GM12878 (cell line): Measurements from ENCODE around the gene S100A12. TPM values are rescaled to one million over a fixed set of nuclear protein-coding genes. Genes with fewer than 3 reads are reported as not detected.

ENCODE experiments used
- ATAC-seq: fragments of 200-7000 bp; cut with Tn5 transposase; 3 replicates; pipeline ENCODE4 v1.9.1; 2020; ENCODE audit warnings: mild to moderate bottlenecking, moderate library complexity
- BruUV-seq: library from RNA; stranded (reverse); fragments of 400-500 nt; replicated peaks from 2 replicates; lab custom pipeline; 2021; lab: Mats Ljungman, UMichigan
- CTCF ChIA-PET: fragments of 300-600 bp; sonication (Branson Sonifier 250); formaldehyde crosslinking; extraction: SDS; loops from one replicate; lab custom pipeline; 2021; ENCODE audit warnings: inconsistent platforms; lab: Yijun Ruan, JAX
- POLR2A ChIA-PET: fragments of 350-600 bp; formaldehyde crosslinking; extraction: SDS; loops from one replicate; lab custom pipeline; 2021; ENCODE audit warnings: inconsistent platforms; lab: Charles Lee
- RAD21 ChIA-PET: fragments of 300-600 bp; sonication (Branson Sonifier 250); formaldehyde crosslinking; loops from one replicate; lab custom pipeline; 2023; ENCODE audit warnings: antibody characterized with exemption; ENCODE audit not compliant: unreplicated experiment; lab: Charles Lee
- SMC1A ChIA-PET: fragments of 300-600 bp; sonication (Branson Sonifier 250); formaldehyde crosslinking; loops from one replicate; lab custom pipeline; 2023; ENCODE audit not compliant: unreplicated experiment, uncharacterized antibody; lab: Charles Lee
- DNase-seq: peaks from one replicate; pipeline ENCODE4 v3.0.0-alpha.2; 2011; ENCODE audit warnings: low read depth, low spot score
- FAIRE-seq: peaks from 3 replicates; lab custom pipeline; 2011; peaks lifted over from hg19 to GRCh38; lab: Jason Lieb, UNC
- H2AFZ ChIP-seq: 2 replicates; pipeline ENCODE4 v1.6.0; 2011; ENCODE audit warnings: low read depth, low read length, control low read depth; ENCODE audit not compliant: control insufficient read depth
- H3K27ac ChIP-seq: 2 replicates; pipeline ENCODE4 v1.5.1; 2011; ENCODE audit warnings: control low read depth; ENCODE audit not compliant: control insufficient read depth, insufficient read depth
- H3K27me3 ChIP-seq, 2 experiments: replicated peaks in 1 of 2; 2 replicates each; pipeline versions ENCODE4 v1.6.0 to v1.6.1; 2011; ENCODE audit warnings: low read length in 1 of 2; ENCODE audit not compliant: control insufficient read depth in 2 of 2, insufficient read depth in 2 of 2
- H3K36me3 ChIP-seq, 2 experiments: 2 replicates each; pipeline ENCODE4 v1.5.1; 2011; ENCODE audit warnings: low read length in 1 of 2; ENCODE audit not compliant: control insufficient read depth in 2 of 2, insufficient read depth in 2 of 2
- H3K4me1 ChIP-seq: 2 replicates; pipeline ENCODE4 v1.6.1; 2011; ENCODE audit warnings: mild to moderate bottlenecking, low read length, moderate library complexity, mixed read lengths; ENCODE audit not compliant: control insufficient read depth, insufficient read depth
- H3K4me2 ChIP-seq: 2 replicates; pipeline ENCODE4 v1.6.0; 2011; ENCODE audit warnings: control low read depth; ENCODE audit not compliant: control insufficient read depth, insufficient read depth
- H3K4me3 ChIP-seq: fragments of 200-600 bp; sonication (generic); 2 replicates; pipeline ENCODE4 v1.5.1; 2016
- H3K79me2 ChIP-seq: 2 replicates; pipeline ENCODE4 v1.6.0; 2011; ENCODE audit warnings: low read length; ENCODE audit not compliant: control insufficient read depth, insufficient read depth
- H3K9ac ChIP-seq: 2 replicates; pipeline ENCODE4 v1.8.0; 2011; ENCODE audit warnings: low read length, control low read depth, mixed read lengths; ENCODE audit not compliant: control insufficient read depth, insufficient read depth
- H3K9me3 ChIP-seq: replicated peaks from 3 replicates; pipeline ENCODE4 v1.5.1; 2011; ENCODE audit warnings: mild to moderate bottlenecking, low read length; ENCODE audit not compliant: control insufficient read depth, insufficient read depth
- H4K20me1 ChIP-seq: 2 replicates; pipeline ENCODE4 v1.6.0; 2011; ENCODE audit not compliant: control insufficient read depth, insufficient read depth
- BCL11A ChIP-seq: IDR thresholded peaks from 2 replicates; pipeline ENCODE4 v1.6.1; 2011; ENCODE audit warnings: low read depth, low read length
- ETV6 ChIP-seq, 2 experiments: fragments of 450-650 bp in 1 of 2; IDR thresholded peaks in 1 of 2; conservative IDR thresholded peaks in 1 of 2; 2 replicates each; pipeline ENCODE4 v1.6.1; 2014; ENCODE audit warnings: antibody characterized with exemption in 1 of 2, borderline replicate concordance in 1 of 2, low read depth in 1 of 2, mild to moderate bottlenecking in 1 of 2, moderate library complexity in 1 of 2
- EZH2 ChIP-seq: IDR thresholded peaks from 2 replicates; pipeline ENCODE4 v1.6.1; 2012; ENCODE audit warnings: low read depth, mild to moderate bottlenecking, control low read depth, inconsistent platforms, low read length, borderline replicate concordance; ENCODE audit not compliant: control insufficient read depth
- HSF1 ChIP-seq: fragments of 150-350 bp; IDR thresholded peaks from 2 replicates; pipeline ENCODE4 v1.6.1; 2014; ENCODE audit warnings: mild to moderate bottlenecking, low read depth, low read length
- IKZF1 ChIP-seq: fragments of 450-650 bp; conservative IDR thresholded peaks from 2 replicates; pipeline ENCODE4 v1.6.1; 2017; ENCODE audit warnings: antibody characterized with exemption, mild to moderate bottlenecking
- LARP7 ChIP-seq: fragments of 450-650 bp; IDR thresholded peaks from 2 replicates; pipeline ENCODE4 v1.6.1; 2017; ENCODE audit warnings: mild to moderate bottlenecking
- MTA3 ChIP-seq: IDR thresholded peaks from 2 replicates; pipeline ENCODE4 v1.6.1; 2012; ENCODE audit warnings: low read length, inconsistent platforms, borderline replicate concordance
- NR2F1 ChIP-seq: fragments of 450-650 bp; conservative IDR thresholded peaks from 2 replicates; pipeline ENCODE4 v1.6.1; 2017; ENCODE audit warnings: mild to moderate bottlenecking
- PBX3 ChIP-seq: IDR thresholded peaks from 2 replicates; pipeline ENCODE4 v1.6.1; 2011; ENCODE audit warnings: mild to moderate bottlenecking, low read depth, low read length, moderate library complexity; ENCODE audit not compliant: insufficient replicate concordance
- RB1 ChIP-seq: fragments of 450-650 bp; formaldehyde crosslinking; IDR thresholded peaks from 2 replicates; pipeline ENCODE4 v1.6.1; 2017; ENCODE audit warnings: mild to moderate bottlenecking, borderline replicate concordance
- SUPT20H ChIP-seq: IDR thresholded peaks from 2 replicates; pipeline ENCODE4 v1.6.1; 2011; ENCODE audit warnings: low read depth, mild to moderate bottlenecking, low read length, moderate library complexity, borderline replicate concordance; ENCODE audit not compliant: control insufficient read depth
- WRNIP1 ChIP-seq: IDR thresholded peaks from 2 replicates; pipeline ENCODE4 v1.6.1; 2011; ENCODE audit warnings: low read depth, low read length, improper control_type of control experiment, borderline replicate concordance
- YBX1 ChIP-seq: fragments of 450-650 bp; IDR thresholded peaks from 2 replicates; pipeline ENCODE4 v1.6.1; 2016; ENCODE audit warnings: antibody characterized with exemption
- ZBTB11 ChIP-seq: fragments of 450-650 bp; formaldehyde crosslinking; IDR thresholded peaks from 2 replicates; pipeline ENCODE4 v1.5.0; 2022; ENCODE audit warnings: mild to moderate bottlenecking, missing genetic modification characterization
- WGBS: methylation state at CpG from one replicate; pipeline ENCODE4 v1.1.6; 2016; ENCODE audit warnings: low lambda C conversion rate; ENCODE audit not compliant: insufficient replicate concordance, insufficient coverage; ENCODE audit errors: missing lambda C conversion rate; 5-methylcytosine and 5-hydroxymethylcytosine counted together
- in situ Hi-C: fragments of 300-500 bp; cut with MboI; formaldehyde crosslinking; loops from 9 replicates; pipeline ENCODE4 v1.14.3; 2018; ENCODE audit warnings: mixed read lengths
- intact Hi-C: fragments of 100-400 bp; cut with micrococcal nuclease; formaldehyde crosslinking; loops from one replicate; pipeline ENCODE4 v1.14.2; 2022; ENCODE audit not compliant: unreplicated experiment
- polyA plus RNA-seq, 11 experiments: library from polyadenylated mRNA; depleted of rRNA in 4 of 11; unstranded in 6 of 11; stranded (reverse) in 5 of 11; fragments of >200 nt; fragmentation: Nextera tagmentation in 4 of 11; fragmentation: Illumina TruSeq in 1 of 11; extraction: Ambion mirVana in 4 of 11; extraction: Trizol in 1 of 11; gene quantifications; 1 replicate in 1 of 11; 2 replicates in 10 of 11; pipeline versions ENCODE4 v1.2.1 to v1.2.3, GENCODE V29; 2011 to 2016; ENCODE audit warnings: inconsistent platforms in 2 of 11, missing spikeins in 2 of 11, low read depth in 1 of 11
- total RNA-seq, 4 experiments: library from RNA; depleted of rRNA in 3 of 4; stranded (reverse); fragments of >200 nt in 3 of 4; fragmentation: Illumina TruSeq in 1 of 4; extraction: Trizol in 1 of 4; gene quantifications; 2 replicates each; pipeline versions ENCODE4 v1.2.1 to v1.2.3, GENCODE V29; 2013 to 2021

S100A12 gene
- total and polyA plus RNA-seq, 10 of the 15 experiments (the other 5 are each of a cell fraction or from before 2014, with no cell fraction given), result not detected

- TF ChIP-seq ZBTB11 (CRISPR knock-in tag), result no peak
Observed at GRCh38 chr1:153361480-153362109, 13.8 kb downstream of the S100A12 start (continued).

GRCh38 chr1:153360592-153361479 is 14.6 kb downstream of the S100A12 start:
- FAIRE-seq (no peak), DNase-seq (no peak), ATAC-seq (no peak)
- Histone ChIP-seq H3K9ac (no peak overlapping the region), H3K27me3 (no peaks in the 10 kb centered on the region), H3K27ac (no peak overlapping the region), H4K20me1 (no peaks in the 10 kb centered on the region), H2AFZ (no peak overlapping the region), H3K4me1 (no peaks in the 10 kb centered on the region), H3K36me3 (no peaks in the 10 kb centered on the region), H3K79me2 (no peaks in the 10 kb centered on the region), H3K9me3 (no peaks in the 10 kb centered on the region), H3K4me3 (no peak overlapping the region), H3K4me2 (no peak overlapping the region)
- BruUV-seq, result no TSS peak
- CTCF ChIA-PET, result interaction anchor here (0.8 to 1.9 kb wide), 6 partner anchors 7 to 137 kb away, joined by 3 to 13 read pairs (median 6); no protein-coding TSS in a partner anchor
- WGBS, result 27% methylated on average over 11 of the region's 11 CpGs
- SMC1A ChIA-PET, result interaction anchor here (0.9 to 1.4 kb wide), 2 partner anchors 8 to 10 kb away, joined by 3 read pairs; no protein-coding TSS in a partner anchor
- intact Hi-C loops, result no loop called here
- in situ Hi-C loops, result no loop called here
- POLR2A ChIA-PET, result no interaction called here
- RAD21 ChIA-PET, result interaction anchor here (0.9 to 1.9 kb wide), 3 partner anchors 7 to 196 kb away, joined by 3 to 6 read pairs (median 5); no protein-coding TSS in a partner anchor
- TF ChIP-seq EZH2 (no peak), ETV6 (conservative IDR thresholded peaks at IDR 0.05 in 1 of 2, IDR thresholded peaks at IDR 0.05 in 1 of 2; ENCODE audit: borderline replicate concordance in 1 of 2, low read depth in 1 of 2) (no peak), LARP7 (no peak), PBX3 (no peak), WRNIP1 (no peak), YBX1 (no peak), SUPT20H (no peak), RB1 (no peak), HSF1 (no peak), IKZF1 (no peak), NR2F1 (no peak), BCL11A (no peak), MTA3 (no peak)
